ENCODE results near the gene NOX3.

Gene NOX3

DNA sequence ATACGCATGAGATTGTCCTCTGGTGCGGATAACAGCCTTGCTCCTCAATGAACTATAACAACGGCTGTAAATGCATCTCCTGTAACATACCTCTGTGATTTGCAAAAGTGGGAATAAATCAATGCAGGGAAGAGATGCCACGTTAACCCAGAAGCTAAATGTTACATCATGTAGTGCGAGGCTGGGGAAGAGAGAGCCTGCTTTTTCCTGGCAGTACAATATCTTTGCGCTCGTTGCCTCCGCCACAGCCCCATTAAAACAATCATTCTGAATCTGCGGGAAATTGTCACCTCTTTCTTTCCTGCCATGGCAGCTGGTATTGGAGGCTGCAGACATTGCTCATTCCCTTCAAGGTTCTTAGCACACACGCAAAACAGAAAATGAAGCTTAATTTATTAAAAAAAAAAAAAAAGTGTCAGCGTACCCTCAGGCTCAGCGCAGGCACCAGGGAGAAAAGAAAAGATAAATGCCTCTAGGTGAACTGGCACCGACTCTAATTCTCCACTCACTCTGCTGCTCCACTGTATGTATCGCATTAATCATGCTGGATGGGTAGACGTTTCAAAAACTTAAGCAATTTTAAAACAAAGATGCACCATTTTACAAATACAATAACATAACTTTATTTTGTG is 71.2 kb downstream of the NOX3 start:
- Histone ChIP-seq H4K20me1 (ENCODE audit: insufficient read depth, low read length) (no peaks in the 10 kb centered on the region), H3K9ac (ENCODE audit: low read length) (no peak overlapping the region), H3K9me2 (replicated peaks; ENCODE audit: insufficient read depth, low read length) (no peaks in the 10 kb centered on the region), H3K36me3 (replicated peaks; ENCODE audit: insufficient read depth, low read length) (no peaks in the 10 kb centered on the region), H3K9me3 (replicated peaks; ENCODE audit: insufficient read depth, low read length) (no peaks in the 10 kb centered on the region), H3F3A (ENCODE audit: insufficient read depth, low read length) (no peaks in the 10 kb centered on the region), H3K79me2 (ENCODE audit: low read length) (no peaks in the 10 kb centered on the region), H2AFZ (ENCODE audit: low read length) (no peak overlapping the region), H3K4me3 (ENCODE audit: low read length) (no peak overlapping the region), H3K27ac (ENCODE audit: low read length) (no peak overlapping the region), H3K4me1 (ENCODE audit: low read length) (no peaks in the 10 kb centered on the region), H3K27me3 (replicated peaks; ENCODE audit: insufficient read depth, low read length) (no peaks in the 10 kb centered on the region), H3K4me2 (ENCODE audit: low read depth, low read length) (no peak overlapping the region)
- no peak for DNase-seq
- TF ChIP-seq, protein P1, sequence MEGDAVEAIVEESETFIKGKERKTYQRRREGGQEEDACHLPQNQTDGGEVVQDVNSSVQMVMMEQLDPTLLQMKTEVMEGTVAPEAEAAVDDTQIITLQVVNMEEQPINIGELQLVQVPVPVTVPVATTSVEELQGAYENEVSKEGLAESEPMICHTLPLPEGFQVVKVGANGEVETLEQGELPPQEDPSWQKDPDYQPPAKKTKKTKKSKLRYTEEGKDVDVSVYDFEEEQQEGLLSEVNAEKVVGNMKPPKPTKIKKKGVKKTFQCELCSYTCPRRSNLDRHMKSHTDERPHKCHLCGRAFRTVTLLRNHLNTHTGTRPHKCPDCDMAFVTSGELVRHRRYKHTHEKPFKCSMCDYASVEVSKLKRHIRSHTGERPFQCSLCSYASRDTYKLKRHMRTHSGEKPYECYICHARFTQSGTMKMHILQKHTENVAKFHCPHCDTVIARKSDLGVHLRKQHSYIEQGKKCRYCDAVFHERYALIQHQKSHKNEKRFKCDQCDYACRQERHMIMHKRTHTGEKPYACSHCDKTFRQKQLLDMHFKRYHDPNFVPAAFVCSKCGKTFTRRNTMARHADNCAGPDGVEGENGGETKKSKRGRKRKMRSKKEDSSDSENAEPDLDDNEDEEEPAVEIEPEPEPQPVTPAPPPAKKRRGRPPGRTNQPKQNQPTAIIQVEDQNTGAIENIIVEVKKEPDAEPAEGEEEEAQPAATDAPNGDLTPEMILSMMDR (IDR thresholded peaks at IDR 0.05; ENCODE audit: low read length): no peak
- TF ChIP-seq EZH2phosphoT487 (IDR thresholded peaks at IDR 0.05; ENCODE audit: low read length) (no peak), EZH2 (optimal IDR thresholded peaks at IDR 0.05; ENCODE audit: low read depth, low read length) (no peak)

DNA sequence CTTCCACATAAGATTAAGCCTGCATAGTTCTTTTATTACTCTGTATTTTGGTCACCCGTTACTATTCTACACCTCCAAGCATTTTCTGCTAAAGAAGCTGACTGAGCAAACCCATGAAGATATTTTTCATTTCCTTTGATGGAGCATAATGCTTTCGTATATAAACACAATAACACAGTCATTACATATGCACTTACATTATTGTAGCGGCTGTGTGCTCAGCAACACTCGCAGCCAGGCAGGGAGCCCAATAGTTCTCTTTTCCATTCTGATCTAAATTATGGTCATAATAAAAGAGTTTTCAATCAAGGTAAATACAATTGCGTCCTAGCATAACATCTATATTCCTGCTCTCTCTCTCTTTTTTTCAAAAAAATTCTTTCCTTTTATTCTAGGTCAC is 71.7 kb downstream of the NOX3 start:
- Histone ChIP-seq H3K4me3 (ENCODE audit: low read length) (no peak overlapping the region), H3K79me2 (ENCODE audit: low read length) (no peaks in the 10 kb centered on the region), H3K4me1 (ENCODE audit: low read length) (no peaks in the 10 kb centered on the region), H3F3A (ENCODE audit: insufficient read depth, low read length) (no peaks in the 10 kb centered on the region), H2AFZ (ENCODE audit: low read length) (no peak overlapping the region), H3K9ac (ENCODE audit: low read length) (no peak overlapping the region), H3K36me3 (replicated peaks; ENCODE audit: insufficient read depth, low read length) (no peaks in the 10 kb centered on the region), H3K27me3 (replicated peaks; ENCODE audit: insufficient read depth, low read length) (no peaks in the 10 kb centered on the region), H3K27ac (ENCODE audit: low read length) (no peak overlapping the region), H4K20me1 (ENCODE audit: insufficient read depth, low read length) (no peaks in the 10 kb centered on the region), H3K4me2 (ENCODE audit: low read depth, low read length) (no peak overlapping the region), H3K9me2 (replicated peaks; ENCODE audit: insufficient read depth, low read length) (no peaks in the 10 kb centered on the region), H3K9me3 (replicated peaks; ENCODE audit: insufficient read depth, low read length) (no peaks in the 10 kb centered on the region)
- TF ChIP-seq EZH2phosphoT487 (IDR thresholded peaks at IDR 0.05; ENCODE audit: low read length) (no peak), EZH2 (optimal IDR thresholded peaks at IDR 0.05; ENCODE audit: low read depth, low read length) (no peak)
- TF ChIP-seq, protein P1 (IDR thresholded peaks at IDR 0.05; ENCODE audit: low read length): no peak
- DNase-seq: no peak

DNA sequence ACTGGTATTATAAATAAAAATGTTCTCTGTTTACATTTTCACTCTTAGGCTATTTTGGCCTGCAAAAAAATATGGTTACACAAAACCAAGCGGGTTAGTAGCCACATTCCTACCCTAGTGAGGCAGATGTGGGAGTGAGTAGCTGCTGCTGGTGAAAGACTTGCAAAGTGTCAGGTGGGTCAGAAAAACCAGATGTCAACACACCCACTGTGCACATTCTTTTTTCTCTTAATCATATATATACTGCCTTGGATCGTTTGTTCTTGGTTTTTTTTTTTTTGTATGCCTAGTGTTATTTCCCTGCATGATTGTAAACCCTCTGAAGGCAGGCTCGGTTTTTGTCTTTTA is 73.3 kb downstream of the NOX3 start:
- no peak overlapping the region for H2AFZ ChIP-seq (ENCODE audit: low read length)
- no peak overlapping the region for H3K9ac ChIP-seq (ENCODE audit: low read length)
- no peaks in the 10 kb centered on the region for H4K20me1 ChIP-seq (ENCODE audit: insufficient read depth, low read length)
- DNase-seq: no peak
- no peak for TF ChIP-seq EZH2 (optimal IDR thresholded peaks at IDR 0.05; ENCODE audit: low read depth, low read length)
- TF ChIP-seq, protein P1 (IDR thresholded peaks at IDR 0.05; ENCODE audit: low read length): no peak
- TF ChIP-seq EZH2phosphoT487 (IDR thresholded peaks at IDR 0.05; ENCODE audit: low read length): no peak
- H3K79me2 ChIP-seq (ENCODE audit: low read length): no peaks in the 10 kb centered on the region
- no peaks in the 10 kb centered on the region for H3K9me3 ChIP-seq (replicated peaks; ENCODE audit: insufficient read depth, low read length)
- no peaks in the 10 kb centered on the region for H3K9me2 ChIP-seq (replicated peaks; ENCODE audit: insufficient read depth, low read length)
- H3F3A ChIP-seq (ENCODE audit: insufficient read depth, low read length): no peaks in the 10 kb centered on the region
- no peak overlapping the region for H3K4me3 ChIP-seq (ENCODE audit: low read length)
- no peak overlapping the region for H3K4me2 ChIP-seq (ENCODE audit: low read depth, low read length)
- H3K27ac ChIP-seq (ENCODE audit: low read length): no peak overlapping the region
- no peaks in the 10 kb centered on the region for H3K36me3 ChIP-seq (replicated peaks; ENCODE audit: insufficient read depth, low read length)
- no peaks in the 10 kb centered on the region for H3K4me1 ChIP-seq (ENCODE audit: low read length)
- no peaks in the 10 kb centered on the region for H3K27me3 ChIP-seq (replicated peaks; ENCODE audit: insufficient read depth, low read length)

Measured in MM.1S (cell line).